Measurements from ENCODE around the gene YTHDC1.

Gene YTHDC1

GRCh38 chr4:68310651-68311247, 39.1 kb downstream of the YTHDC1 start:
- H3F3A ChIP-seq (ENCODE audit: low read depth), result no peaks in the 10 kb centered on the region
- H4K20me1 ChIP-seq (ENCODE audit: insufficient read depth, low read length, poor library complexity, severe bottlenecking), result no peaks in the 10 kb centered on the region
- no peaks in the 10 kb centered on the region for H3K4me1 ChIP-seq (ENCODE audit: insufficient read depth, low read length, poor library complexity, severe bottlenecking)
- H3K9ac ChIP-seq (ENCODE audit: low read depth, low read length, poor library complexity, severe bottlenecking), result no peak overlapping the region
- no peak overlapping the region for H3K4me3 ChIP-seq (ENCODE audit: low read length, poor library complexity, severe bottlenecking)
- peaks cover 31% of the 10 kb centered on the region for H3K36me3 ChIP-seq (ENCODE audit: insufficient read depth, low read length)
- no peaks in the 10 kb centered on the region for H3K79me2 ChIP-seq (ENCODE audit: insufficient read depth, low read length)
- no peaks in the 10 kb centered on the region for H3K9me2 ChIP-seq (replicated peaks; ENCODE audit: low read depth, low read length)
- H2AFZ ChIP-seq (ENCODE audit: low read length), result no peak overlapping the region
- H3K4me2 ChIP-seq (ENCODE audit: low read depth, low read length, poor library complexity, severe bottlenecking), result no peak overlapping the region
- TF ChIP-seq EZH2phosphoT487 (IDR thresholded peaks at IDR 0.05; ENCODE audit: borderline replicate concordance), result no peak
- TF ChIP-seq, protein P1, sequence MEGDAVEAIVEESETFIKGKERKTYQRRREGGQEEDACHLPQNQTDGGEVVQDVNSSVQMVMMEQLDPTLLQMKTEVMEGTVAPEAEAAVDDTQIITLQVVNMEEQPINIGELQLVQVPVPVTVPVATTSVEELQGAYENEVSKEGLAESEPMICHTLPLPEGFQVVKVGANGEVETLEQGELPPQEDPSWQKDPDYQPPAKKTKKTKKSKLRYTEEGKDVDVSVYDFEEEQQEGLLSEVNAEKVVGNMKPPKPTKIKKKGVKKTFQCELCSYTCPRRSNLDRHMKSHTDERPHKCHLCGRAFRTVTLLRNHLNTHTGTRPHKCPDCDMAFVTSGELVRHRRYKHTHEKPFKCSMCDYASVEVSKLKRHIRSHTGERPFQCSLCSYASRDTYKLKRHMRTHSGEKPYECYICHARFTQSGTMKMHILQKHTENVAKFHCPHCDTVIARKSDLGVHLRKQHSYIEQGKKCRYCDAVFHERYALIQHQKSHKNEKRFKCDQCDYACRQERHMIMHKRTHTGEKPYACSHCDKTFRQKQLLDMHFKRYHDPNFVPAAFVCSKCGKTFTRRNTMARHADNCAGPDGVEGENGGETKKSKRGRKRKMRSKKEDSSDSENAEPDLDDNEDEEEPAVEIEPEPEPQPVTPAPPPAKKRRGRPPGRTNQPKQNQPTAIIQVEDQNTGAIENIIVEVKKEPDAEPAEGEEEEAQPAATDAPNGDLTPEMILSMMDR (conservative IDR thresholded peaks at IDR 0.05; ENCODE audit: low read length), result no peak
- H3K9me3 ChIP-seq (ENCODE audit: insufficient read depth, low read depth, low read length), result no peaks in the 10 kb centered on the region
- H3K27me3 ChIP-seq (ENCODE audit: insufficient read depth, low read length, poor library complexity, severe bottlenecking), result no peaks in the 10 kb centered on the region

- H3K9me2 ChIP-seq (replicated peaks; ENCODE audit: low read depth, low read length), result no peaks in the 10 kb centered on the region
- no peaks in the 10 kb centered on the region for H3K36me3 ChIP-seq (ENCODE audit: insufficient read depth, low read length)
- no peak overlapping the region for H3K4me2 ChIP-seq (ENCODE audit: low read depth, low read length, poor library complexity, severe bottlenecking)
- H2AFZ ChIP-seq (ENCODE audit: low read length), result no peak overlapping the region
- no peaks in the 10 kb centered on the region for H3K4me1 ChIP-seq (ENCODE audit: insufficient read depth, low read length, poor library complexity, severe bottlenecking)
- H3K9me3 ChIP-seq (ENCODE audit: insufficient read depth, low read depth, low read length), result no peaks in the 10 kb centered on the region
- TF ChIP-seq, protein P1 (conservative IDR thresholded peaks at IDR 0.05; ENCODE audit: low read length), result no peak
- no peak for TF ChIP-seq EZH2phosphoT487 (IDR thresholded peaks at IDR 0.05; ENCODE audit: borderline replicate concordance)
- H3K79me2 ChIP-seq (ENCODE audit: insufficient read depth, low read length), result no peaks in the 10 kb centered on the region
- no peaks in the 10 kb centered on the region for H4K20me1 ChIP-seq (ENCODE audit: insufficient read depth, low read length, poor library complexity, severe bottlenecking)
- no peaks in the 10 kb centered on the region for H3K27me3 ChIP-seq (ENCODE audit: insufficient read depth, low read length, poor library complexity, severe bottlenecking)
- no peak overlapping the region for H3K4me3 ChIP-seq (ENCODE audit: low read length, poor library complexity, severe bottlenecking)
- no peaks in the 10 kb centered on the region for H3F3A ChIP-seq (ENCODE audit: low read depth)
- no peak overlapping the region for H3K9ac ChIP-seq (ENCODE audit: low read depth, low read length, poor library complexity, severe bottlenecking)
These were observed 45.2 kb downstream of the YTHDC1 start for GRCh38 chr4:68304731-68305130.

- H3K4me1 ChIP-seq (ENCODE audit: insufficient read depth, low read length, poor library complexity, severe bottlenecking), result no peaks in the 10 kb centered on the region
- no peaks in the 10 kb centered on the region for H3K27me3 ChIP-seq (ENCODE audit: insufficient read depth, low read length, poor library complexity, severe bottlenecking)
- H4K20me1 ChIP-seq (ENCODE audit: insufficient read depth, low read length, poor library complexity, severe bottlenecking), result no peaks in the 10 kb centered on the region
- no peaks in the 10 kb centered on the region for H3K9me2 ChIP-seq (replicated peaks; ENCODE audit: low read depth, low read length)
- H3K4me3 ChIP-seq (ENCODE audit: low read length, poor library complexity, severe bottlenecking), result no peak overlapping the region
- H3K79me2 ChIP-seq (ENCODE audit: insufficient read depth, low read length), result no peaks in the 10 kb centered on the region
- H3K9me3 ChIP-seq (ENCODE audit: insufficient read depth, low read depth, low read length), result no peaks in the 10 kb centered on the region
- TF ChIP-seq EZH2phosphoT487 (IDR thresholded peaks at IDR 0.05; ENCODE audit: borderline replicate concordance), result no peak
- TF ChIP-seq, protein P1 (conservative IDR thresholded peaks at IDR 0.05; ENCODE audit: low read length), result no peak
- H3F3A ChIP-seq (ENCODE audit: low read depth), result no peaks in the 10 kb centered on the region
- H3K4me2 ChIP-seq (ENCODE audit: low read depth, low read length, poor library complexity, severe bottlenecking), result no peak overlapping the region
- H2AFZ ChIP-seq (ENCODE audit: low read length), result no peak overlapping the region
- no peak overlapping the region for H3K9ac ChIP-seq (ENCODE audit: low read depth, low read length, poor library complexity, severe bottlenecking)
- H3K36me3 ChIP-seq (ENCODE audit: insufficient read depth, low read length), result no peaks in the 10 kb centered on the region
These were observed 50.1 kb downstream of the YTHDC1 start for GRCh38 chr4:68299492-68300457.

Measured in Loucy (cell line).